DMS 273 (cell line): ENCODE data around the gene XKR7.

ENCODE experiments used
- DNase-seq: peaks from one replicate; lab custom pipeline; 2025; ENCODE audit not compliant: unreplicated experiment; lab: John Stamatoyannopoulos, UW

Gene XKR7

DNA sequence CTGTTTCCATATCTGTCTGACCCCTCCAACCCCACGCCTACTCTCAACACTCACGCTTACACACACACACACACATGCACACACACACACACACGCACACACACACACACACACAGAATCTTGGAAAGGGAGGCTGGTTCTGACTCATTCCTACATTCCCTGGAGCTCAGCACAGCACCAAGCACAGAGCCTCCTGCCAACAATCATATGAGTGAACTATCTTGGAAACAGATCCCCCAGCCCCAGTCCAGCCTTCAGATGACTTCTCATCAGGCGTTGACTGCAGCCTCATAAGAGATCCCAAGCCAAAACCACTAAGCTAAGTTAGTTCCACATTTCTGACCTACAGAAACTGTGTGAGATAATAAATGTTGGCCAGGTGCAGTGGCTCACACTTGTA is 70.0 kb downstream of the XKR7 start:
- no peak for DNase-seq

DNA sequence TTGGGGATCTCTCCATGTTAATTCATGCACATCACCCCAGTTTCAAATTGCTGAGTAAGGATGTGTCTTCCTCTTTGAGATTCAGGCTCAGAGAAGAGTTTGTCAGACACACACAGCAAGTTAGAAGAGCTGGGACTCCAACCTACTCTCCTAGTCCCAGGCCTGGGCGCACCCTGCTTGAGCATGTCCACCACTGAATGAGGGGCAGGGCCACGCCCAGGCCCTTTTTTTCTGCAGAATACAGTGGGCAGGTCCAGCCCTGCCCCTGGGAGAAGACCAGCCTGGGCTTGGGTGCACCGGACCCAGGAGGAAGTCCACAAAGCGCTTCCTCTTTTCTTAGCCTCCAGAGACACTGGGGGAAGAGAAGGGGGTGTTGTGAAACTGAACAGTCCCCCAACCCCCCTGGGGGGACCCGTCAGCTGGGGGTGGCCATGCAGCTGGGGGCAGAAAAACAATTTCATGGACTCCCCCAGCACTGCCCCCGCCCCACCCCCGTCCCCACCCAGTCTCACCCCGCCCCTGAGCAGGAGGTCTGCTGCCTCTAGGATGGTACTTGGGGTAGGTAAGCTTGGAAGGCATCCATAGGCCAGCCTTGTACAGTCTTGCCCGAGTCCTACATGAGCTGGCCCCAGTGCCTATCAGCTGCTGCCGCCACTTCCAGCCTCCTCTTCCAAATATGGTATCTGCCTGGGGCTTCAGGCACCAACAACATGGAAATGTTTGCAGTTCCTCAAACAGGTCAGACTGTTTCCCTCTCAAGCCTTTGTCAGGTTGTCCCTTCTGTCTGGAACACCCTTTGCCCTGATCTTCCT is 72.4 kb downstream of the XKR7 start:
- DNase-seq: peak; percentile 40

DNA sequence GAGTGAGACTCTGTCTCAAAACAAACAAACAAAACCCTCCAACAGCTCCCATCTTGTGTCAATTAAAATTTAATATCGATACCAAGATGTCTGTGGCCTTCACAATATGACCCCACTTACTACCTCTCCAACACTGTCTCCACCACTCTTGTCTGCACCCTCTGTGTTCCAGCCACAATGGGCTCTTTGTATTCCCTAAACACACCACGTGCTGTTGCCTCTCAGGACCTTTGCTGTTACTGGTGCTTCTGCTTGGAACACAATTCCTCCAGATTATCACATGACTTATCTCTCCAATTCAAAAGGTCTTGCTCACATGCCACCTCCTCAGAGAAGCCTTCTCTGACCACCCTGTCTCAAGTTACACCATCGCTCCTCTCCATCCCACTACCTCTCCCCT is 78.0 kb downstream of the XKR7 start:
- DNase-seq: no peak

DNA sequence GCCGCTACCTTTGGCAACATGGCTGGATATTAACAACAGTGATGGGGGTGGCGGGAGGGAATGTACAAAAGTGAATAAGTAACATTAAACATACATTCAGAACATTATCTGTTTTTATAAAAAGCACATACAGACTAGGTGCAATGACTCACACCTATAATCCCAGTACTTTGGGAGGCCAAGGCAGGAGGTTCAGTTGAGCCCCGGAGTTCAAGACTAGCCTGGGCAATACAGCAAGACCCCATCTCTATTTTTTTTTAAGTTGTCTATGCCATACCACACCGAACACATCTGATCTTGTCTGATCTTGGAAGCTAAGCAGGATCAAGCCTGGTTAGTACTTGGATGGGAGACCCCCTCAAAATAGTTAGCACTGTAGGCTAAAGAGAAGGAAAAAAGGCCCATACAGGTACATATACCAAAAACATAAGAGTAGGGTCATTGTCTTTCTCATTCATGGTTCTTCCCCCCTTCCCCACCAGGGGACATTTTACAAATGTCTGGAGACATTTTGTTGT is 82.4 kb downstream of the XKR7 start:
- DNase-seq: no peak

DNA sequence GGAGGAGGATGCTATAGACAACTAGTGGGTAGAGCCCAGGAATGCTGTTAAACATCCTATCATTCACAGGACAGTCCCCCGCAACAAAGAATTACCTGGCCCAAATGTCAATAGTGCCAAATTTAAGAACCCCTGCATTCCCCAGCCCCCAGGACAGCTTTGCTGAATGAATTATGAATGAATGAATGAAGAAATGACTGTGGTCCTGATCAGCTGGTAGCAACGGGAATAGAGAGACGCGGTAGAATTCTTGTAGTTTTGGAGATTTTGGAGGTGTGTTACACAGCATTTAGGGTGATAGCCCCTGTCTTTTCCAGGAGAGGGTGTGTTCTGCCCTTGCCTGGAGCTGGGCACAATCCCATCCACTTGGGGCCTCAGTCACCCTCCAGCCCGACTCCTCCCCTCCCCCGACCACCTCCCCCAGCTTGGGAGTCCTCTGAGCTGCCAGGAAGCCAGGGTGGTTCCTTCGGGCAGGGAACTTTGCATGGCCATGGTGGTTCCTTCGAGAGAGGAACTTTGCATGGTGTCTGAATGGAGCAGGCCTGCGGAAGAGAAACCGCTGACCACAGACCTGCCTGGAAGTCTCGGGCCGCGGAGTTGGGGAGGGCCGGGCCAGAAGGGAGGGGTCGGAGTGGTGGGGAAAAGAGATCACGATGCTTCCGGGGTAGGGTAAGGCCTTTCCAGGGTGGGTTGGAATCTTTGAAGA is 83.1 kb downstream of the XKR7 start:
- DNase-seq: no peak

DNA sequence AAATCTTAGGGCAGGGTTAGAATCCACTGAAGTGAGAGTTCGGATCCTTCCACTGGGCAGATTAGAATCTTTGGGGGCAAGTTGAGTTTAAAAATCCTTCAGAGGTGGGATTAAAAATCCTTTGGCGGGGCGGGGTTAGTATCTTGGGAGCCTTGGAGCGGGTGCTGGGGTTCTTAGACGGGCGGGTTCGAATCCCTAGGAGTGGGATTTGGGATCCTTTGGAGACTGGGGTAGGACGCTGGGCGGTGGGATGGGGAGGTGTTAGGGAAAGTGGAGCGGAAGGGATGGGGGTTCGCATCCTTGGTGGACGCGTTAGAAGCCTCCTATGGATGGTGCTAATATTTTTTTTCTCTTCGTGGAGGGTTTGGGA is 83.8 kb downstream of the XKR7 start:
- no peak for DNase-seq

DNA sequence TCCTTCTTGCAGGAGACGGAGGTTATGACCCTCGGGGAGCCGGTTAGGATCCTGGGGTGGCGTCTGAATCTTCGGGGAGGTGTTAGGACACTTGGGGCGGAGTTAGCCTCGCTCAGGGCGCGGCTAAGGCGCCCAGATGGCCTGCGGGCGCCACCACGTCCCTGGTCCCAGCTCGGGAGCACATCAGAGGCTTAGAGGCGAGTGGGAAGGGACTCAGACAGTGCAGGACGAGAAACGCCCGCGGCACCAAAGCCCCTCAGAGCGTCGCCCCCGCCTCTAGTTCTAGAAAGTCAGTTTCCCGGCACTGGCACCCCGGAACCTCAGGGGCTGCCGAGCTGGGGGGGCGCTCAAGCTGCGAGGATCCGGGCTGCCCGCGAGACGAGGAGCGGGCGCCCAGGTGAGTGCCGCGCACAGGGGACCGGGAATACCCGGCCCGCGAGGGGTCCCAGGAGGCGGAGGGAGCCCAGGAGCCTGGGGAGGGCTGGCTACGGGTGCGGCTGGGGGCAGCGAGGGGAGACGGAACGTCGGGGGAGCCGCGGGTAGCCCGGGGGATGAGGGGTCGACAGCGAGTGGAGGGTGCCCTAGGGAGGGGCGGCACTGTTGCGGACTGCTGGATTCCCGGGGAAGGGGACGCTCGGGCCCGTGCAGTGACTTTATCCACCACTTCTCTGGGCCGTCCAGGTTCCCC is 84.3 kb downstream of the XKR7 start, which contains the start of gene HCK:
TSS of gene HCK (plus strand) at position 153 of the 688 bp plus-strand sequence.
- peak; percentile 41 for DNase-seq

DNA sequence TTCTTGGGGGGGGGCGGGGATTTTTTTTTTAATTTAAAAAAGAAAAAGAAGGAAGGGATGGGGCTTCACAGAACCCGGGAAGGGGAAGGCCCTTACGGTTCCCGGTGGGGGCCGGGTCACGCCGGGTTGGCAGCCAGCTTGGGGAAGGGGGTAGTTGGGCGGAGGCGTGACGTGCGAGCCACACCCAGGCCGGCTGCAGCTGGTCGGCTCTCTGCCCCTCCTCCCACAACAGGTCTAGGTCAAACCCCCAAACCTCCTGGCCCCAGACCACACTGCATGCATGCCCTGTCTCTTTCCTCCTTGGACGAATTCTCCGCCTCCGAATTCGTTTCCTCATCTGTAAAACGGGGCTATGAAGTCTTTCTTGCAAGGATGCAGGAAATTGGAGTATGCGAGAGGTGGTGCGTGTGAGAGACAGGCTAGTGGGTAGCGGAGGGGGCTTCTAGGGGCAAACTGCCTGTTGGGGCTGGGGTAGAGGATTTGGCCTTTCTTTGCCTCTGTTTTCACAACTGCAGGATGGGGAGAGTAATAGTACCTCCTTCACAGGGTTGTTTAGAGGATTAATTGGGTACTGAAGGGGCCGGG is 84.9 kb downstream of the XKR7 start:
- DNase-seq: peak; percentile 17
